ENCODE data around the gene PRKAG3. TPM values are rescaled to one million over a fixed set of nuclear protein-coding genes. Genes with fewer than 3 reads are reported as not detected.

The PRKAG3 gene
- total and polyA plus RNA-seq, 9 of the 15 experiments (the other 6 are each of a cell fraction or from before 2014, with no cell fraction given), result not detected

DNA sequence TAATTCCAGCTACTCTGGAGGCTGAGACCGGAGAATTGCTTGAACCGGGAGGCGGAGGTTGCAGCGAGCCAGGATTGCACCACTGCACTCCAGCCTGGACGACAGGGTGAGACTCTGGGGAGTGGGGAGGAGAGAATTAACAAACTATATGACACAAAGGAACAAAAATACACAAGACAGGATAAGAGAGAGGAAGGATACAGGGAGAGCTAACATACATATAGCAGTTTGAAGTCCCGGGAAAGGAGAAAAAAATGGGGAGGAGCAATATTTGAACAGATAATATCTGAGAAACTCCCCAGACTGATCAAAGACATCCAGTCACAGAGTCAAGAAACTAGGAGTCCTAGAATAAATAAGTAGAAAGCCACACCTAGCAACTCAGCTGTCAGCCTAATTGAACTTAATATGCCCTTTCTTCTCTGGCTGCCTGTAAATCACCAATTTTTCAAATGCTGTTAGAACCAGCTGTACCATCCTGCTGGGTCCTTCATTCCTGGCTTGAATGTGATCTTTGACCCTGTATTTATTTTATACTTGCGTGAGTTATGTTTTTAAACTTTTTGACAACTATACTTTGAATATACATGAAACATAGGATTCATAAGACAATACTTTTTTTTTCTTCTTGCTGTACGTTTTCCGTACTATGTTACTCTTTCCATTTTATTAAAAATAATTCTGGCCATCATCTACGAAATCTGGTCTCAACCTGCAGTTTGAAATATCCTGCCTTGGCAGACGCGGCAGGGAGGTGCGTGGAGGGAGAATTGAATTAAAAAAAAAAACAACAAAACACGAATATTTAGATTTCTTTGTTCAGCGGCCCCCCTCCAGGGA, 50.5 kb downstream of the PRKAG3 start (continued):
- TF ChIP-seq, protein P1, sequence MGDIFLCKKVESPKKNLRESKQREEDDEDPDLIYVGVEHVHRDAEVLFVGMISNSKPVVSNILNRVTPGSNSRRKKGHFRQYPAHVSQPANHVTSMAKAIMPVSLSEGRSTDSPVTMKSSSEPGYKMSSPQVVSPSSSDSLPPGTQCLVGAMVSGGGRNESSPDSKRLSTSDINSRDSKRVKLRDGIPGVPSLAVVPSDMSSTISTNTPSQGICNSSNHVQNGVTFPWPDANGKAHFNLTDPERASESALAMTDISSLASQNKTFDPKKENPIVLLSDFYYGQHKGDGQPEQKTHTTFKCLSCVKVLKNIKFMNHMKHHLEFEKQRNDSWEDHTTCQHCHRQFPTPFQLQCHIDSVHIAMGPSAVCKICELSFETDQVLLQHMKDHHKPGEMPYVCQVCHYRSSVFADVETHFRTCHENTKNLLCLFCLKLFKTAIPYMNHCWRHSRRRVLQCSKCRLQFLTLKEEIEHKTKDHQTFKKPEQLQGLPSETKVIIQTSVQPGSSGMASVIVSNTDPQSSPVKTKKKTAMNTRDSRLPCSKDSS (IDR thresholded peaks at IDR 0.05; ENCODE audit: low read depth, partially characterized antibody), result no peak

- 0% methylated on average over 2 of the region's 2 CpGs for WGBS (ENCODE audit: insufficient coverage, low coverage, missing lambda C conversion rate)
- Histone ChIP-seq H2AFZ (ENCODE audit: low read depth, low read length) (no peak overlapping the region), H3K27me3 (ENCODE audit: control insufficient read depth in 2 of 2, insufficient read depth in 2 of 2, low read length in 2 of 2) (peaks cover 8 to 30% of the 10 kb centered on the region in 2 experiments; a peak in 4 of 5 replicates), H3K79me2 (ENCODE audit: control insufficient read depth, insufficient read depth, low read length) (no peaks in the 10 kb centered on the region), H4K20me1 (replicated peaks; ENCODE audit: control insufficient read depth, insufficient read depth, low read length) (no peaks in the 10 kb centered on the region), H3K4me2 (ENCODE audit: insufficient read depth, low read length) (no peak overlapping the region), H3K4me1 (replicated peaks in 1 of 2; ENCODE audit: control insufficient read depth in 2 of 2, insufficient read depth in 2 of 2, low read length in 2 of 2) (peaks cover 0 to 8% of the 10 kb centered on the region in 2 experiments; a peak in 2 of 5 replicates), H3K27ac (ENCODE audit: extremely low read depth, low read depth, low read length) (no peak overlapping the region), H3K9me1 (ENCODE audit: control insufficient read depth, insufficient read depth, low read length) (no peaks in the 10 kb centered on the region), H3K9me3 (replicated peaks; ENCODE audit: control insufficient read depth, insufficient read depth, low read depth, low read length) (no peaks in the 10 kb centered on the region), H3K4me3 (no peak overlapping the region), H3K36me3 (ENCODE audit: control insufficient read depth, insufficient read depth, low read length) (no peaks in the 10 kb centered on the region), H3K9ac (ENCODE audit: insufficient read depth in 1 of 2, low read depth in 2 of 2, low read length in 2 of 2) (no peak overlapping the region)
- intact Hi-C loops (cut with micrococcal nuclease), result no loop called here
- in situ Hi-C loops (cut with MboI), result no loop called here
- FAIRE-seq (no peak), ATAC-seq (no peak), DNase-seq (ENCODE audit: extremely low read depth in 1 of 4, low spot score in 3 of 4) (no peak)
- CTCF ChIA-PET (ENCODE audit: low intra/inter-chr PET ratio), result no interaction called here
- no TSS peak for BruUV-seq (replicated peaks)
- POLR2A ChIA-PET, result no interaction called here
- TF ChIP-seq FOXM1 (IDR thresholded peaks at IDR 0.05; ENCODE audit: low read depth) (no peak), FOXM1 (CRISPR knock-in tag; IDR thresholded peaks at IDR 0.05; ENCODE audit: low read depth) (no peak), ZNF57 (CRISPR knock-in tag; IDR thresholded peaks at IDR 0.05) (no peak), ZBTB33 (CRISPR knock-in tag; IDR thresholded peaks at IDR 0.05) (no peak), HMG20B (CRISPR knock-in tag; IDR thresholded peaks at IDR 0.05) (no peak)
- TF ChIP-seq, protein P2, sequence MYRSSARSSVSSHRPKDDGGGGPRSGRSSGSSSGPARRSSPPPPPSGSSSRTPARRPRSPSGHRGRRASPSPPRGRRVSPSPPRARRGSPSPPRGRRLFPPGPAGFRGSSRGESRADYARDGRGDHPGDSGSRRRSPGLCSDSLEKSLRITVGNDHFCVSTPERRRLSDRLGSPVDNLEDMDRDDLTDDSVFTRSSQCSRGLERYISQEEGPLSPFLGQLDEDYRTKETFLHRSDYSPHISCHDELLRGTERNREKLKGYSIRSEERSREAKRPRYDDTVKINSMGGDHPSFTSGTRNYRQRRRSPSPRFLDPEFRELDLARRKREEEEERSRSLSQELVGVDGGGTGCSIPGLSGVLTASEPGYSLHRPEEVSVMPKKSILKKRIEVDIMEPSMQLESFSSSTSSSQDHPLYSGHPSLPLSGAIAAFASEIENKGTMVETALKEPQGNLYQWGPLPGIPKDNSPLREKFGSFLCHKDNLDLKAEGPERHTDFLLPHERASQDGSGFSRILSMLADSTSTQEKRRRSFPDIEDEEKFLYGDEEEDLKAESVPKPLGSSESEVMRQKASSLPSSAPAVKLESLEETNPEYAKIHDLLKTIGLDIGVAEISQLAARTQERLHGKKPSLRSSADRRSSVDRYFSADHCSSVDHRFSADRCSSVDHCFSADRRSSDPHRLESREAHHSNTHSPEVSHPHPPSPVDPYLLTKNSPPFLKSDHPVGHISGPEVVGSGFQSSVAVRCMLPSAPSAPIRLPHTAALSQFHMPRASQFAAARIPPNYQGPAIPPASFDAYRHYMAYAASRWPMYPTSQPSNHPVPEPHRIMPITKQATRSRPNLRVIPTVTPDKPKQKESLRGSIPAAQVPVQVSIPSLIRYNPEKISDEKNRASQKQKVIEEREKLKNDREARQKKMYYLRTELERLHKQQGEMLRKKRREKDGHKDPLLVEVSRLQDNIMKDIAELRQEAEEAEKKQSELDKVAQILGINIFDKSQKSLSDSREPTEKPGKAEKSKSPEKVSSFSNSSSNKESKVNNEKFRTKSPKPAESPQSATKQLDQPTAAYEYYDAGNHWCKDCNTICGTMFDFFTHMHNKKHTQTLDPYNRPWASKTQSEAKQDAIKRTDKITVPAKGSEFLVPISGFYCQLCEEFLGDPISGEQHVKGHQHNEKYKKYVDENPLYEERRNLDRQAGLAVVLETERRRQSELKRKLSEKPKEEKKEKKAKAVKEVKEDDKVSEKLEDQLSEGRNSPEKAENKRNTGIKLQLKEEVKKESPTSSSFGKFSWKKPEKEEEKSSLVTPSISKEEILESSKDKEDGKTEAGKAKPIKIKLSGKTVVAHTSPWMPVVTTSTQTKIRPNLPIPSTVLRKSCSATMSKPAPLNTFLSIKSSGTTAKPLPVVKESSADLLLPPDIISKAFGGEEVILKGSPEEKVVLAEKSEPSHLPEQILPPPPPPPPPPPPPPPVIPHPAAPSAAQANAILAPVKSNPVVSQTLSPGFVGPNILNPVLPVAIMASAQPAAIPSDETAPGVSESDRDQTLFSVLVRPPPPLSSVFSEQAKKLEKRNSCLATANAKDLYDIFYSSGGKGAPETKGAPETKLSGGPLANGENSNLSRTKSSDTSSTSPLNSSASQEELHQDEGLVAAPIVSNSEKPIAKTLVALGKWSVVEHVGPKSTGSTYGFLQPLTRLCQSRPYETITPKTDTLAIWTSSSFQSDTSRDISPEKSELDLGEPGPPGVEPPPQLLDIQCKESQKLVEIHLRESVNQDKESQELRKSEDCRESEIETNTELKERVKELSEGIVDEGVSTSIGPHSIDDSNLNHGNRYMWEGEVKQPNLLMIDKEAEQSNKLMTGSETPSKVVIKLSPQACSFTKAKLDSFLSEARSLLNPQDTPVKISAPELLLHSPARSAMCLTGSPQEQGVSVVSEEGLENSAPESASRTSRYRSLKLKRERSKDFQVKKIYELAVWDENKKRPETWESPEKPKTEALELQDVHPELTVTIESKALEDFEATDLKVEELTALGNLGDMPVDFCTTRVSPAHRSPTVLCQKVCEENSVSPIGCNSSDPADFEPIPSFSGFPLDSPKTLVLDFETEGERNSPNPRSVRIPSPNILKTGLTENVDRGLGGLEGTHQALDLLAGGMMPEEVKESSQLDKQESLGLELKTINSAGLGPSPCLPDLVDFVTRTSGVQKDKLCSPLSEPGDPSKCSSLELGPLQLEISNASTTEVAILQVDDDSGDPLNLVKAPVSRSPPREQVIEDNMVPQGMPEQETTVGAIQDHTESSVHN (IDR thresholded peaks at IDR 0.05; ENCODE audit: borderline replicate concordance in 1 of 2, low read depth in 1 of 2), result no peak
Observed at GRCh38 chr2:218780046-218780445, 51.6 kb downstream of the PRKAG3 start.

All from K562 (cell line).